ENCODE results near the gene SHF. TPM values are rescaled to one million over a fixed set of nuclear protein-coding genes. Genes with fewer than 3 reads are reported as not detected.

Gene SHF
- total RNA-seq, 1 donor from 2014 or later, result 7.9 TPM

GRCh38 chr15:45126535-45127158, 61.1 kb downstream of the SHF start:
- DNase-seq (ENCODE audit: low spot score), result no peak

GRCh38 chr15:45123397-45123796, 64.4 kb downstream of the SHF start:
- no peak for DNase-seq (ENCODE audit: low spot score)

GRCh38 chr15:45122719-45123118, 65.0 kb downstream of the SHF start:
- DNase-seq (ENCODE audit: low spot score), result no peak

GRCh38 chr15:45121706-45122417, 65.9 kb downstream of the SHF start:
- DNase-seq (ENCODE audit: low spot score), result no peak

GRCh38 chr15:45121020-45121419, 66.7 kb downstream of the SHF start:
- no peak for DNase-seq (ENCODE audit: low spot score)

GRCh38 chr15:45120081-45120972, 67.4 kb downstream of the SHF start:
- no peak for DNase-seq (ENCODE audit: low spot score)

DNA sequence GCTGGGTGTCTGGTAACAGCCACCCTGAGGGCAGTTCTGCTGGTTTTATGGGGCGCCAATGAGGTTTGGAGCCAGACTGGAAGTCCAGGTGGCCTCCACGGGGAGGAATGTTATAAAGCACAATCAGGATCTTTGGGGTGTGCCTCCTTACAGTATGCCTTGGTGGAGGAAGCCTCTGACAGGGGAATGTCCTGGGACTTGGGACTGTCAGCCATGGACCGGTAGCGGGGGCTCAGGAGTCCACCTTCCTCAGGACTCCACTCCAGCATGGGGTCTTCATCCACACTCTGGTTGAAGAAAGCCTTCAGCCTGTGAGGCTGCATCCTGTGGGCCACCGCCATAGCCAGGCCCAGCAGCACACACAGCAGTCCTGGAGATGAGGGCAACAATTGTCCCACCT, 68.8 kb downstream of the SHF start:
- no peak for DNase-seq (ENCODE audit: low spot score)

- peak; percentile 91 for DNase-seq (ENCODE audit: low spot score)
Observed at GRCh38 chr15:45118131-45118588, 69.6 kb downstream of the SHF start.

DNA sequence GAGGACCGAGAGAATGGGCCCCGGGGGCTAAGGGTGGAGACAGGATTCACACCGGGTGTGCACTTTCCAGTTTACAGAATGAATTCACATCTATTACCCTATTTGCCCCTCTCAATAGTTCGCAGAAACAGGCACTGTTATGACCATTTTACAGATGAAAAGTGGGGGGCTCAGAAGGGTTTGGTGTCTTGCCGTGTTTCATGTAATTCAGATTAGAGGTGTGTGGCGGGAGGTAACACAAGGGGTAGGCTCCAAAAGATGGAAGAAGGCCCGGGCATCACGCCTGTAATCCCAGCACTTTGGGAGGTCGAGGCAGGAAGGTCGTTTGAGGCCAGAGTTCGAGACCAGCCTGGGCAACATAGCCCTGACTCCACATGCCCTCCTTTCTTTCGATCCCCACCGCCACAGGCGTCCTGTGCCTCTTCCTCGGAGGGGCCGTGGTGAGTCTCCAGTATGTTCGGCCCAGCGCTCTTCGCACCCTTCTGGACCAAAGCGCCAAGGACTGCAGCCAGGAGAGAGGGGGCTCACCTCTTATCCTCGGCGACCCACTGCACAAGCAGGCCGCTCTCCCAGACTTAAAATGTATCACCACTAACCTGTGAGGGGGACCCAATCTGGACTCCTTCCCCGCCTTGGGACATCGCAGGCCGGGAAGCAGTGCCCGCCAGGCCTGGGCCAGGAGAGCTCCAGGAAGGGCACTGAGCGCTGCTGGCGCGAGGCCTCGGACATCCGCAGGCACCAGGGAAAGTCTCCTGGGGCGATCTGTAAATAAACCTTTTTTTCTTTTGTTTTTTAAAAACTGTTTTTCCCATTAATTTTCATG, 70.2 kb downstream of the SHF start:
- DNase-seq (ENCODE audit: low spot score), result no peak

Other genes starting within 250 kb of the SHF start
- gene TERB2, start 231.3 kb downstream of the SHF start, total RNA-seq, result not detected
- gene SORD, start 164.8 kb downstream of the SHF start, total RNA-seq, result 43.1 TPM
- 92.1 TPM for gene DUOX2, start 73.8 kb downstream of the SHF start, total RNA-seq
- 3.9 TPM for gene DUOXA2, start 73.6 kb downstream of the SHF start, total RNA-seq
- gene DUOXA1, start 58.1 kb downstream of the SHF start, total RNA-seq, result 87.3 TPM
- gene DUOX1, start 58.0 kb downstream of the SHF start, total RNA-seq, result 85.5 TPM
- not detected for gene SLC28A2, start 64.3 kb upstream of the SHF start, total RNA-seq
- gene GATM, start 190.6 kb upstream of the SHF start, total RNA-seq, result 47.6 TPM

Measured in ureter (tissue), 1 donor.